Stimulated activated naive CD4-positive, alpha-beta T cell treated with Interleukin-2 at 50 U/mL for 16 hours (primary cell): ENCODE measurements around the gene NPPB.

Experiments used
- DNase-seq: peaks from one replicate; lab custom pipeline; 2025; lab: John Stamatoyannopoulos, UW

Gene NPPB

DNA sequence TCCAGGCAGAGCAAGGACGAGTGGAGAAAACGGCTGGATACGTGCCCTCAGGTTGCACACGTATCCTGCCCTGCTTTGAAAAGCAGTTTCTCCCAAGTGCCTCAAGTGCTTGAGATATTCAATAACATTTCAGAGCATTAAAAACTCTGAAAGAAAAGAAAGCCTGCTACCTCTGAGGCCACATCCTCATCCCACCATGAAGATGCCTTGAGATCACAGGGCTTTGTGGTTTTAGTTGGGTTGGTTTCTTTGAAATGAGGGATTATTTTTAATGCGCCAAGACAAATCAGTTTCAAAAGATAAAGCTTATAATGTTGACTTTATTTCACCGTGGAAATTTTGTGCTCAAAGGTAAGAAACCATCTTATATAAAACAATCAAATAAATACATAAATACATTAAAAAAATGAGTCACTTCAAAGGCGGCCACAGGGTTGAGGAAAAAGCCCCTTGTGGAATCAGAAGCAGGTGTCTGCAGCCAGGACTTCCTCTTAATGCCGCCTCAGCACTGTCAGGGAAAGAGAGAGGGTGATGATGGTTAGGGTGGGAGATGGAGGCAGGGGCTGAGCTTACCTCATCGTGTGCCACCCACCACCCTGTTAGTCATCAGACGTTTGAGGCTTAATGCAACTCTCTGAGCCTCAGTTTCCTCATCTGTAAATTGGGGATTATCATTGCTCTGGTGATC is 1.4 kb downstream of the NPPB start:
- no peak for DNase-seq

DNA sequence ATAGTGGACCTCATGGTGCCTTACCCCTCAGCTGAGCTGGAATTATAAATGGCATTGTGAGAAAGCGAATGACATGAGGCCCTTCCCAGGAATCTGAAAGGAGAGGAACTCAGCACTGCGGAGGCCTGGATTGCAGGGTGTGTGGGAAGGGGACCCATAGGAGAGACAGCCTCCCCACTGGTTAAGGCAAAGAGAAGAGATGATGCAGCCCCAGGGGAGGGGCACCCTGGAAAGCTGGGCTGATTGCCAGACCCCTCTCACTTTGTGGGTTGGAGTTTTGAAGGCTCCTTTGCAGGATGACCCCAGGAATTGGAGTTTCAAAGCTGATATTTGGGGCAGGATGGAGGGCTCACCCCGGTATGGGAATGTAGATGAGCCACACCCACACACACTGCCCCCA is 2.0 kb downstream of the NPPB start:
- no peak for DNase-seq

DNA sequence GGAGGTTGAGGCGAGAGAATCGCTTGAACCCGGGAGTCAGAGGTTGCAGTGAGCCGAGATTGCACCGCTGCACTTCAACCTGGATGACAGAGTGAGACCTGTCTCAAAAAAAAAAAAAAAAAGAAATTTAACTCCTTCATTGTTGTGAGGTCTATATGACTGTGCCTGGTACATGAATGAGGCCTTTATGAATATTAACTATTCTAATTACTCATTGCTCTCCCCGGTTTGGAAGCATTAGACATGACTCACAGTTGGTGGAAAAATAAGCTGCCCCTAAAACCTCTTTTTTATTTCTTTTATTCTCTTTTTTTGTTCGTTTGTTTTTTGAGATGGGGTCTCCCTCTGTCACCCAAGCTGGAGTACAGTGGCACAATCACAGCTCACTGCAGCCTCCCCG is 3.3 kb downstream of the NPPB start:
- DNase-seq, result no peak

DNA sequence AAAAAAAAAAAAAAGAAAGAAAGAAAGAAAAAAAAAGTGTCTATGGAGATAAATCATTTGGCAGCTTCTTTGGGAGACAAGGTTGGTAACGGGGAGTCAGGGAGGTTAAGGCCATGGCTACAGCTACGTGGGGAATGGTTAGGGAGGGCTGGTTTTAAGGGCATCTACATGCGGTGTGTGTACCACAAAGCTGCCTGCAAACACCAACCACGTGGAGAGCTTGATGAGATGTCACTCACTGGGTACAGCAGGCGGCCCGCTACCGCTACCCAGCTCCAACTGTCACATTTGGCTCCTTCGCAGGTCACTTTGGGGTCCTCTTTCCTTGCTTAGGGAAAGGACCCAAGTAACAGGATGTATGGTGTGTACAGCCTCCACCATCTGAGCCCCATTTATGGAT is 4.2 kb downstream of the NPPB start:
- no peak for DNase-seq

- no peak for DNase-seq
Observed at GRCh38 chr1:11851180-11851579, 7.6 kb downstream of the NPPB start.

GRCh38 chr1:11850156-11850555 is 8.6 kb downstream of the NPPB start:
- DNase-seq, result no peak

GRCh38 chr1:11848373-11848700 is 10.4 kb downstream of the NPPB start:
- DNase-seq, result no peak

DNA sequence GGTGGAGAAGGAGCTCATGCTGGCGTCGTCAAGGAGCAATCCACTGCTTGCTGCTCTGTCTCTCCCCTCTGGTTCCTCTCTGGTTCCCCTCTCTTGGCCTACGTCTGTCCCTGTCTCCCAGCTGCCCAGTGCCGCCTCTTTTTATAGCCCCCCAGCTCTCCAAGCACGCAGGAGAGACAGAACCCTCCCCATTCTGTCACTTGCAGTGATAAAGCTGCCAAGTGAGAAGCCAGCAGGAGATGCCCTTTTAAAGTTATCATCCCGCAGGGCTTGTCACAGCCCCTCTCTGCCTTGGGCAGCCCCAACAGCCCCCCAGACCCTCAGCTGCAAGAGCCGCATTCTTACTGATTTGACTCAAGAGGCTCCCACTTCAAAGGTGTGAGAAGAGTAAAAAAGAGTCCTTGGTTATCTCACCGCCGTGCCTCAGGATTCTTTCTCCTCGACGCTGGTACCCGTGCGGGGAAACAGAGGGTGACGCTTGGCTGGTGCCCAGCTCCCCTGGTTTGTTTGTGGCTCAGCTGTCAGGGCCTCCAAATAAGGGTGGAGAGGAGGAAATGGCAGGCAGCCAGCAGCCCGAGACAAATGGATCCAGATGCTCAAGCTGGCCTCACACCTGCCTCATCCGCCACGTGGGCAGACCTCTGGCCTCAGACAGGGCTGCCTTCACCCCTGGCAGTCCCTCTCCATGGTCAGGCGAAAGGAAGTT is 10.9 kb downstream of the NPPB start, which contains the start of gene NPPA:
TSS of gene NPPA (minus strand) at position 117 of the 706 bp plus-strand sequence. CDS start at position 18, 99 bp downstream.
- no peak for DNase-seq

DNA sequence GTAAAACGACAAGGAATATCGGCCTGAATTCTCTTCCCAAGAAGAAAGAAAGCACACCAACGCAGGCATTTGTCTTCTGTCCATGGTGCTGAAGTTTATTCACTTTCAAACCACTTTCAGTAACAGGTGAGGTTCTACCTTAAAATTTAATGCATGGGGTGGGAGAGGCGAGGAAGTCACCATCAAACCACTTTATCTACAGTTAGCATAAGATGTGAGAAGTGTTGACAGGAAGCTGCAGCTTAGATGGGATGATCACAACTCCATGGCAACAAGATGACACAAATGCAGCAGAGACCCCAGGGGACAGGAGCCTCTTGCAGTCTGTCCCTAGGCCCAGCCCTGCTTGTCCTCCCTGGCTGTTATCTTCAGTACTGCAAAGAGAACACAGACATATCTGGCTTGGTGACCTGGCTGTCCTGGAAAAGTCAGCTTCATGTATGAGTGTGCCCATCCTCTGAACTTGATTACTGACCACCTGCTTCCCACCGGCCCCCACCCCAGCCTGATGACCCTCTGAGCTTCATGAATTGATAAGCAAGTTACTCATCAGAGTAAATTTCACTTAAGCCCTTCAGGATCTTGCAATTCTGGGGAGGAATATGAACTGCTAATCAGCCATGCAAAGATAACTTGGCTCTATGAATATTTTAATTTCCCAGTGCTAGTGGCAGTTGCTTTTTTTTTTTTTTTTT is 13.0 kb downstream of the NPPB start:
- DNase-seq, result no peak

GRCh38 chr1:11842154-11843041 is 16.3 kb downstream of the NPPB start:
- DNase-seq, result no peak

DNA sequence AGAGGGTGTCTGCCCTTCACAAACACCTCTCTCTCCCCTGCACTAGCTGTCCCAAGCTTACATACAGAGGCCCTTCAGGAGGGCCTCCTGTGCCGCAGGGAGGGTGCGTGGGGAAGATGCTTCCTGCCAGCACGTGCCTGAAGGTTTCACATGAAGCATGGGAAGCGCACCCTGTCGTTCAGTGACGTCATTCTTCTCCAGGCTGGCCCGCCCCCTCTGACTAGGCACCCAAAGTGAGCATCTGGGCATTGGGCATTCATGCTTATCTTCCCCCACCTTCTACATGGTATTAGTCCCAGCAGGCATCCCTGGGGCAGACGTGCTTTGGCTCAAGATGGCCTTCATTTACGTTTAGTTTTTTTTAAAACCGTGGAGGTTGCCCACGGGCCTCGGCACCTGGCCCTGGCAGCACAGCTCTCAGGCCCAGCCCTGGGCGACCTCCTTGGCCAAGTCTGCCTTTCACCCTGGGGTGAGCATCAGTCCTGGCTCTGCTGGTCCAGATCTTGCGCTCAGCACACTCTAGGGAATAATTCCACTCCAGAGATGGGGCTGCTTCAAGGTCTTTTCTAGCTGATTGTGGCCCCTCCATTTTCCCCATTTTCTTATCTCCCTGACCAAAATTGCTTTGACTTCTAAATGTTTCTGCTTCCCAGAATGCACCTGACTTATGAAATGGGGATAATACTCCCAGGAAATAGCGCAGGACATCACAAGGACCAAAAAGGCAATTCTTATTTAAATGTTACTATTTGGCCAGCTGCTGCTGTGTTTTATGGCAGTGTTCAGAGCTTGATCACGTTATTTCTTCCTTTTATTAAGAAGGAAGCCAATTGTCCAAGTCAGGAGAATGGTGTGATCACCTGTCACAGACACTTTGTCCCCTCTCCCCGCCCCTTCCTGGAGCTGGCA is 17.2 kb downstream of the NPPB start:
- DNase-seq, result no peak

DNA sequence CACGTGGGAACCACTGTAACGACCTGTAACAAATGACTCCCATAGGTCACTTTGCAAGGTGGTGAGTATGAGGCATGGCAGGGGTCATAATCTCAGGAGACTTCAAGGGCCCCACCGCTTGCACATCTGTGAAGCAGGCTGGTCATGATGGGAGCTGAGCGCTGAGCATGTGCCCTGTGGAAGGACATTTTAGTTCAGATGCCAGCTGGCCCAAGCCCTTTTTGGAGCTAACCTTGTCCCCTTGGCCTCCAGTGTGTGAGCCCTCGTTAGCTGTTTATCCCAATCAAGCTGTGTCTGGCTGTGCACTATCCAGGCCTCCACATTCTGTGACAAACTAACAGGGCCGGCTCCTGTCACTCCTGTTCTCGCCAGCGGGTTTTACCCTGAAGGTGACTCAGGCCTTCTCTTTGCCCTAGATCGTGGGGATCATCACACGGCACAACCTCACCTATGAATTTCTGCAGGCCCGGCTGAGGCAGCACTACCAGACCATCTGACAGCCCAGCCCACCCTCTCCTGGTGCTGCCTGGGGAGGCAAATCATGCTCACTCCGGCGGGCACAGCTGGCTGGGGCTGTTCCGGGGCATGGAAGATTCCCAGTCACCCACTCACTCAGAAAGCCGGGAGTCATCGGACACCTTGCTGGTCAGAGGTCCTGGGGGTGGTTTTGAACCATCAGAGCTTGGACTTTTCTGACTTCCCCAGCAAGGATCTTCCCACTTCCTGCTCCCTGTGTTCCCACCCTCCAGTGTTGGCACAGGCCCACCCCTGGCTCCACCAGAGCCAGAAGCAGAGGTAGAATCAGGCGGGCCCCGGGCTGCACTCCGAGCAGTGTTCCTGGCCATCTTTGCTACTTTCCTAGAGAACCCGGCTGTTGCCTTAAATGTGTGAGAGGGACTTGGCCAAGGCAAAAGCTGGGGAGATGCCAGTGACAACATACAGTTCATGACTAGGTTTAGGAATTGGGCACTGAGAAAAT is 18.7 kb downstream of the NPPB start:
- no peak for DNase-seq

DNA sequence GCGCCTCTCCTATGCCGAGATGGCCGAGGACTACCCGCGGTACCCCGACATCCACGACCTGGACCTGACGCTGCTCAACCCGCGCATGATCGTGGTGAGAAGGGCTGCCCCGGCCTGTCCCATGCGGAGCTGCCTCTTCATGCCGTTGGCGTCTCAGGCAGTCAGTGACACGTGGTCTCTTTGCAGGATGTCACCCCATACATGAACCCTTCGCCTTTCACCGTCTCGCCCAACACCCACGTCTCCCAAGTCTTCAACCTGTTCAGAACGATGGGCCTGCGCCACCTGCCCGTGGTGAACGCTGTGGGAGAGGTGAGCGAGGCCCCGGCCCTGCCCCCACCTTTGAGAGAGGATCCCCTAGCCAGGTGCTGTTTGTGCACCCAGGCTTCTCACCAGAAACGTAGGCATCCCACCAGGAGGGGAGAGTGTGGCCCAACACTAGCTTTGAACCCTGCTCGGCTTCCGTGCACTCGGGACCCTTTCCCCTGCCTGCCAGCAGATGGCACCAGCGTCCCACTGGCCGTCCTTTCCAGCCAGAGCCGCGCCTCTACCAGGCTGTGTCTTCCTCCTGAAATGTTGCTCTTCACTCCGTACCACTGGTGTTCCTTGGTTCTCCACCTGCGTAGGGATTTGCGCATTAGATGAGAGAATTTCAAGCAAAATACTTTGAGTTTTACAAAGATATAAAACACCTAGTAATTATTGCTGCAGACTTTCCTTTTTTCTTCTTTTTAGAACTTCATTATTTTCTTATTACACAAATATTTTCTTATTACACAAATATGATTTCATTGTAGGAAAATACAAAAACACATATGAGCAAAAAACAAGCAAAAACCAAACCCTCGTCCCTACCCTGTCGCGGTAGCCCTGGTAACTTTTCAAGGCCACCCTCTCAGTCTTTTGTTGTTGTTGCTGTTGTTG is 20.1 kb downstream of the NPPB start:
- DNase-seq, result peak; percentile 55

DNA sequence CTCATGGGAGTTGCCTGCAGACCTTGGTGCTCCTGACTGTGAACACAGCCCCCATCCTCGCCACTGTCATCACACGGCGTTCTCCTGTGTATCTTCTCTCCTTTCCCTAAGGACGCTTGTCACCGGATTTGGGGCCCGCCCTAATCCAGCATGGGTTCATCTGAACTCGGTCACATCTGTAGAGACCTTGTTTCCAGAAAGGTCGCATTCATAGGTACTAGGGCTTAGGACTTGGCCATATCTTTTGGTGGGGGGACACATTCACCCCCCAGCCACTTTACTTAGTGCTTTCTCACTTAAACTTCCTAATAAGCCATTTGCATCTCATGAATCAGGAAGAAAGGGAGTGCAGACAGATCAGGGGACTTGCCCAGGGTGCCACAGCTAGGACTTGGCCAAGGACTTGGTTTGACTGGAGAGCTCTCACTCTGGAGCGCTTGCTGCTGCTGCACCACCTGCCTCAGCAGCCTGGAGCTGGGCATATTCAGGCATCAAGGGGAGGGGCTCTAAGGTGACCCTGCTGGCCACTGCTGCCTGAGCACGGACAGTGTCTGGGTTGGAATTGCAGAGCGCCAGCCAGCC is 20.9 kb downstream of the NPPB start:
- no peak for DNase-seq

- DNase-seq, result no peak
Observed at GRCh38 chr1:11836955-11837766, 21.6 kb downstream of the NPPB start.

GRCh38 chr1:11835441-11836225 is 23.1 kb downstream of the NPPB start:
- no peak for DNase-seq

DNA sequence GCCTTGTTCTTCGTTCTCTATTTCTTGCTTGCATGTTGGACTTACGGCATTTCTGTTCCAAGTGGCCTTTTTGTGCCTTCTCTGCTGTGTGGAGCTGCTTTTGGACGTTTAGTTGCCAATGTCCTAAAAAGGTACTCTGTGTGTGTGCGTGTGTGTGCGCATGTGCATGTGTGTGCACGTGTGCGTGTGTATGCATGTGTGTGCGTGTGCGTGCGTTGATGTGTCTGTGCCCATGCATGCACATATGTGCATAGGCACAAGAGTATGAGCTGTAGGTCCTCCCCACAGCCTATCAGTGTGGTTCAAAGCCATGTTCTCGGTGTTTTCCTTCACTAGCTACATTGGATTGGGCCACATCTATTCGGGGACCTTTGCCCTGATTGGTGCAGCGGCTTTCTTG is 24.8 kb downstream of the NPPB start:
- no peak for DNase-seq
